ENCODE data around the gene CCDC9B. TPM values are rescaled to one million over a fixed set of nuclear protein-coding genes. Genes with fewer than 3 reads are reported as not detected.

CCDC9B gene
- total and polyA plus RNA-seq, 2 experiments from 2014 or later: 19.6 to 33.1 TPM

- in situ Hi-C loops (cut with MboI): no loop called here
- Histone ChIP-seq H3K4me1 (ENCODE audit: insufficient read depth) (peaks cover 21% of the 10 kb centered on the region), H3K79me2 (ENCODE audit: insufficient read depth) (no peaks in the 10 kb centered on the region), H3K27ac (no peak overlapping the region), H4K20me1 (ENCODE audit: insufficient read depth) (no peaks in the 10 kb centered on the region), H3K4me3 (no peak overlapping the region), H3K9me2 (ENCODE audit: insufficient read depth) (no peaks in the 10 kb centered on the region), H3K36me3 (ENCODE audit: low read depth) (no peaks in the 10 kb centered on the region), H3K27me3 (replicated peaks; ENCODE audit: insufficient read depth) (no peaks in the 10 kb centered on the region), H3K9me3 (ENCODE audit: low read depth) (no peaks in the 10 kb centered on the region), H2AFZ (no peak overlapping the region), H3K4me2 (ENCODE audit: unreplicated experiment) (no peak overlapping the region), H3F3A (ENCODE audit: insufficient read depth) (peaks cover 11% of the 10 kb centered on the region), H3K9ac (no peak overlapping the region)
- 74 to 77% methylated on average over 15 of the region's 15 CpGs for WGBS, 2 experiments (ENCODE audit: low coverage in 1 of 2, low lambda C conversion rate in 2 of 2, missing lambda C conversion rate in 2 of 2)
- DNase-seq: no peak
- TF ChIP-seq EZH2 (IDR thresholded peaks at IDR 0.05; ENCODE audit: insufficient read depth, poor library complexity, severe bottlenecking): no peak
- TF ChIP-seq EZH2phosphoT487 (IDR thresholded peaks at IDR 0.05; ENCODE audit: insufficient read depth, low read depth): no peak
Observed at GRCh38 chr15:40346579-40347558, 6.1 kb upstream of the CCDC9B start.

GRCh38 chr15:40345867-40346578, 5.3 kb upstream of the CCDC9B start:
- H3K79me2 ChIP-seq (ENCODE audit: insufficient read depth): no peaks in the 10 kb centered on the region
- H3K4me3 ChIP-seq: no peak overlapping the region
- no peaks in the 10 kb centered on the region for H3K9me2 ChIP-seq (ENCODE audit: insufficient read depth)
- H3K27me3 ChIP-seq (replicated peaks; ENCODE audit: insufficient read depth): no peaks in the 10 kb centered on the region
- in situ Hi-C loops (cut with MboI): no loop called here
- H3K36me3 ChIP-seq (ENCODE audit: low read depth): no peaks in the 10 kb centered on the region
- no peak overlapping the region for H2AFZ ChIP-seq
- H3K27ac ChIP-seq: no peak overlapping the region
- no peaks in the 10 kb centered on the region for H3K9me3 ChIP-seq (ENCODE audit: low read depth)
- no peak overlapping the region for H3K9ac ChIP-seq
- H3F3A ChIP-seq (ENCODE audit: insufficient read depth): peaks cover 18% of the 10 kb centered on the region
- no peak for DNase-seq
- H3K4me1 ChIP-seq (ENCODE audit: insufficient read depth): peaks cover 30% of the 10 kb centered on the region
- H4K20me1 ChIP-seq (ENCODE audit: insufficient read depth): no peaks in the 10 kb centered on the region
- TF ChIP-seq EZH2phosphoT487 (IDR thresholded peaks at IDR 0.05; ENCODE audit: insufficient read depth, low read depth) (no peak), EZH2 (IDR thresholded peaks at IDR 0.05; ENCODE audit: insufficient read depth, poor library complexity, severe bottlenecking) (no peak)
- H3K4me2 ChIP-seq (ENCODE audit: unreplicated experiment): no peak overlapping the region
- WGBS, 2 experiments (ENCODE audit: low coverage in 1 of 2, low lambda C conversion rate in 2 of 2, missing lambda C conversion rate in 2 of 2): 66 to 71% methylated on average over 6 of the region's 6 CpGs

GRCh38 chr15:40345225-40345866, 4.6 kb upstream of the CCDC9B start:
- H3K4me3 ChIP-seq: no peak overlapping the region
- no peaks in the 10 kb centered on the region for H3K27me3 ChIP-seq (replicated peaks; ENCODE audit: insufficient read depth)
- TF ChIP-seq EZH2phosphoT487 (IDR thresholded peaks at IDR 0.05; ENCODE audit: insufficient read depth, low read depth) (no peak), EZH2 (IDR thresholded peaks at IDR 0.05; ENCODE audit: insufficient read depth, poor library complexity, severe bottlenecking) (no peak)
- H3K36me3 ChIP-seq (ENCODE audit: low read depth): no peaks in the 10 kb centered on the region
- WGBS, 2 experiments (ENCODE audit: low coverage in 1 of 2, low lambda C conversion rate in 2 of 2, missing lambda C conversion rate in 2 of 2): 65 to 76% methylated on average over 10 of the region's 10 CpGs
- H2AFZ ChIP-seq: peak overlapping the region; percentile 30; the same call in 1 of the 2 replicates
- no peak overlapping the region for H3K4me2 ChIP-seq (ENCODE audit: unreplicated experiment)
- H3K9ac ChIP-seq: no peak overlapping the region
- DNase-seq: no peak
- H3F3A ChIP-seq (ENCODE audit: insufficient read depth): peaks cover 19% of the 10 kb centered on the region
- H3K27ac ChIP-seq: no peak overlapping the region
- no peaks in the 10 kb centered on the region for H4K20me1 ChIP-seq (ENCODE audit: insufficient read depth)
- H3K79me2 ChIP-seq (ENCODE audit: insufficient read depth): peaks cover under 1% of the 10 kb centered on the region; the same call in 1 of the 2 replicates
- in situ Hi-C loops (cut with MboI): no loop called here
- H3K9me2 ChIP-seq (ENCODE audit: insufficient read depth): no peaks in the 10 kb centered on the region
- peaks cover 32% of the 10 kb centered on the region for H3K4me1 ChIP-seq (ENCODE audit: insufficient read depth)
- H3K9me3 ChIP-seq (ENCODE audit: low read depth): no peaks in the 10 kb centered on the region

- Histone ChIP-seq H3K4me3 (no peak overlapping the region), H3K4me2 (ENCODE audit: unreplicated experiment) (peak overlapping the region; percentile 32), H3K27ac (peak overlapping the region; percentile 99), H4K20me1 (ENCODE audit: insufficient read depth) (no peaks in the 10 kb centered on the region), H2AFZ (peak overlapping the region; percentile 30; the same call in 1 of the 2 replicates), H3K9me3 (ENCODE audit: low read depth) (no peaks in the 10 kb centered on the region), H3K9me2 (ENCODE audit: insufficient read depth) (no peaks in the 10 kb centered on the region), H3K27me3 (replicated peaks; ENCODE audit: insufficient read depth) (no peaks in the 10 kb centered on the region), H3K36me3 (ENCODE audit: low read depth) (no peaks in the 10 kb centered on the region), H3K79me2 (ENCODE audit: insufficient read depth) (peaks cover 8% of the 10 kb centered on the region), H3K4me1 (ENCODE audit: insufficient read depth) (peaks cover 38% of the 10 kb centered on the region), H3F3A (ENCODE audit: insufficient read depth) (peaks cover 25% of the 10 kb centered on the region), H3K9ac (no peak overlapping the region)
- no peak for TF ChIP-seq EZH2 (IDR thresholded peaks at IDR 0.05; ENCODE audit: insufficient read depth, poor library complexity, severe bottlenecking)
- TF ChIP-seq EZH2phosphoT487 (IDR thresholded peaks at IDR 0.05; ENCODE audit: insufficient read depth, low read depth): no peak
- in situ Hi-C loops (cut with MboI): no loop called here
- peak; percentile 84 for DNase-seq
- WGBS, 2 experiments (ENCODE audit: low coverage in 1 of 2, low lambda C conversion rate in 2 of 2, missing lambda C conversion rate in 2 of 2): 31 to 32% methylated on average over 11 to 14 of the region's 15 CpGs
Observed at GRCh38 chr15:40344631-40345120, 3.9 kb upstream of the CCDC9B start.

All from GM23248 (cell line).